Tibial nerve (tissue), 4 donors: ENCODE results near the gene ACHE.

Source experiments
- CTCF ChIP-seq, 5 experiments: fragments of 200-600 bp in 3 of 5; fragments of 450-650 bp in 2 of 5; sonication (generic) in 3 of 5; IDR thresholded peaks; one replicate each; pipeline ENCODE4 v1.5.1; 2016 to 2019; ENCODE audit warnings: antibody characterized with exemption in 5 of 5, mild to moderate bottlenecking in 3 of 5, moderate library complexity in 2 of 5
- EP300 ChIP-seq, 2 donors: sonication (generic); formaldehyde crosslinking; IDR thresholded peaks; one replicate each; pipeline ENCODE4 v1.6.1; 2017; ENCODE audit warnings: antibody characterized with exemption in 2 of 2, mild to moderate bottlenecking in 1 of 2

GRCh38 chr7:100864263-100864845 is 31.3 kb downstream of the ACHE start:
- TF ChIP-seq EP300 (IDR thresholded peaks at IDR 0.05) (no peak), CTCF (IDR thresholded peaks at IDR 0.05) (no peak)
